PC-3 (cell line): Measurements from ENCODE around the gene TEAD1. TPM values are rescaled to one million over a fixed set of nuclear protein-coding genes. Genes with fewer than 3 reads are reported as not detected.

Source experiments
- ATAC-seq: fragments of 200-7000 bp; cut with Tn5 transposase; 2 replicates; pipeline ENCODE4 v1.9.1; 2020; ENCODE audit warnings: mild to moderate bottlenecking, moderate library complexity
- BruUV-seq: library from RNA; stranded (reverse); fragments of 400-500 nt; replicated peaks from 2 replicates; lab custom pipeline; 2021; lab: Mats Ljungman, UMichigan
- CTCF ChIA-PET: fragments of 300-600 bp; sonication (Branson Sonifier 250); formaldehyde crosslinking; loops from one replicate; lab custom pipeline; 2022; ENCODE audit warnings: antibody characterized with exemption; lab: Charles Lee
- POLR2A ChIA-PET: fragments of 300-600 bp; sonication (Branson Sonifier 250); formaldehyde crosslinking; loops from one replicate; lab custom pipeline; 2022; ENCODE audit warnings: antibody characterized with exemption; ENCODE audit not compliant: unreplicated experiment; lab: Charles Lee
- DNase-seq: peaks from one replicate; pipeline ENCODE4 v3.0.0-alpha.2; 2015
- H2AFZ ChIP-seq: fragments of 300-600 bp; sonication (generic); 2 replicates; pipeline ENCODE4 v1.6.0; 2016; ENCODE audit warnings: antibody characterized with exemption, low read length
- H3F3A ChIP-seq: fragments of 300-600 bp; sonication (generic); one replicate; pipeline ENCODE4 v1.6.0; 2017; ENCODE audit warnings: antibody characterized with exemption, low read length, control low read depth, mild to moderate bottlenecking; ENCODE audit not compliant: unreplicated experiment
- H3K27ac ChIP-seq: fragments of 300-600 bp; sonication (generic); 2 replicates; pipeline ENCODE4 v1.5.1; 2016; ENCODE audit warnings: mild to moderate bottlenecking, low read length
- H3K27me3 ChIP-seq: fragments of 300-600 bp; sonication (generic); 2 replicates; pipeline ENCODE4 v1.6.1; 2016; ENCODE audit warnings: low read length, mixed read lengths
- H3K36me3 ChIP-seq: fragments of 300-600 bp; sonication (generic); 2 replicates; pipeline ENCODE4 v1.6.1; 2016; ENCODE audit warnings: low read depth, mixed run types, low read length, mixed read lengths
- H3K4me1 ChIP-seq: fragments of 300-600 bp; sonication (generic); 2 replicates; pipeline ENCODE4 v1.5.1; 2016; ENCODE audit warnings: low read length; ENCODE audit not compliant: insufficient read depth
- H3K4me2 ChIP-seq: fragments of 300-600 bp; sonication (generic); 2 replicates; pipeline ENCODE4 v1.6.0; 2016; ENCODE audit warnings: low read length
- H3K4me3 ChIP-seq: fragments of 300-600 bp; sonication (generic); 2 replicates; pipeline ENCODE4 v1.5.1; 2016; ENCODE audit warnings: mild to moderate bottlenecking, low read length, mixed read lengths
- H3K79me2 ChIP-seq: fragments of 300-600 bp; sonication (generic); 2 replicates; pipeline ENCODE4 v1.6.1; 2017; ENCODE audit warnings: low read length, mixed read lengths
- H3K9ac ChIP-seq: fragments of 300-600 bp; sonication (generic); 2 replicates; pipeline ENCODE4 v1.6.0; 2016; ENCODE audit warnings: mild to moderate bottlenecking, low read length
- H3K9me2 ChIP-seq: fragments of 300-600 bp; sonication (generic); replicated peaks from 2 replicates; pipeline ENCODE4 v1.6.1; 2016; ENCODE audit warnings: mixed run types, low read length, mixed read lengths
- H3K9me3 ChIP-seq: fragments of 300-600 bp; sonication (generic); 2 replicates; pipeline ENCODE4 v1.6.1; 2016; ENCODE audit warnings: low read length, mixed read lengths
- H4K20me1 ChIP-seq: fragments of 300-600 bp; sonication (generic); 2 replicates; pipeline ENCODE4 v1.6.1; 2016; ENCODE audit warnings: low read length, mixed read lengths
- CTCF ChIP-seq: fragments of 300-600 bp; sonication (generic); conservative IDR thresholded peaks from 2 replicates; pipeline ENCODE4 v1.5.1; 2017; ENCODE audit warnings: antibody characterized with exemption, low read depth, mild to moderate bottlenecking, low read length
- EZH2 ChIP-seq: fragments of 300-600 bp; sonication (generic); IDR thresholded peaks from one replicate; pipeline ENCODE4 v1.6.1; 2017; ENCODE audit warnings: antibody characterized with exemption, mild to moderate bottlenecking, low read length; ENCODE audit not compliant: unreplicated experiment
- EZH2phosphoT487 ChIP-seq: fragments of 300-600 bp; sonication (generic); IDR thresholded peaks from 2 replicates; pipeline ENCODE4 v1.6.1; 2018; ENCODE audit warnings: mild to moderate bottlenecking, antibody characterized with exemption, low read length, borderline replicate concordance
- intact Hi-C: fragments of 100-400 bp; cut with micrococcal nuclease; formaldehyde crosslinking; loops from 2 replicates; pipeline ENCODE4 v1.9.0; 2023
- total RNA-seq: library from RNA; depleted of rRNA; stranded (reverse); fragments of >200 nt; gene quantifications from 2 replicates; pipeline ENCODE4 v1.2.3, GENCODE V29; 2014

TEAD1 gene
- total RNA-seq, 1 experiment from 2014 or later, result 70.2 TPM

- Histone ChIP-seq H3K9me3 (no peaks in the 10 kb centered on the region), H3K27ac (no peak overlapping the region), H4K20me1 (peaks cover 5% of the 10 kb centered on the region; the same call in 1 of the 2 replicates), H2AFZ (no peak overlapping the region), H3K9ac (no peak overlapping the region), H3K4me1 (peaks cover 21% of the 10 kb centered on the region), H3F3A (no peaks in the 10 kb centered on the region), H3K4me2 (no peak overlapping the region), H3K36me3 (peaks cover 6% of the 10 kb centered on the region), H3K4me3 (no peak overlapping the region), H3K9me2 (no peaks in the 10 kb centered on the region), H3K27me3 (no peaks in the 10 kb centered on the region), H3K79me2 (peaks cover 100% of the 10 kb centered on the region)
- ChIA-PET CTCF (no interaction called here), POLR2A (no interaction called here)
- DNase-seq (no peak), ATAC-seq (no peak)
- no TSS peak for BruUV-seq
- TF ChIP-seq EZH2phosphoT487 (no peak), CTCF (no peak), EZH2 (no peak)
- intact Hi-C loops, result no loop called here
Measured at GRCh38 chr11:12701811-12702592, 27.8 kb downstream of the TEAD1 start.

GRCh38 chr11:12702999-12703453 lies 28.8 kb downstream of the TEAD1 start:
- Histone ChIP-seq H3K36me3 (peaks cover 6% of the 10 kb centered on the region), H3F3A (no peaks in the 10 kb centered on the region), H3K79me2 (peaks cover 100% of the 10 kb centered on the region), H3K4me1 (peaks cover 15% of the 10 kb centered on the region), H3K27ac (no peak overlapping the region), H3K4me2 (no peak overlapping the region), H3K9ac (no peak overlapping the region), H3K9me3 (no peaks in the 10 kb centered on the region), H3K27me3 (no peaks in the 10 kb centered on the region), H4K20me1 (peaks cover 5% of the 10 kb centered on the region; the same call in 1 of the 2 replicates), H2AFZ (no peak overlapping the region), H3K9me2 (no peaks in the 10 kb centered on the region), H3K4me3 (no peak overlapping the region)
- no peak for TF ChIP-seq CTCF
- no peak for TF ChIP-seq EZH2
- no peak for TF ChIP-seq EZH2phosphoT487
- ChIA-PET CTCF (no interaction called here), POLR2A (no interaction called here)
- intact Hi-C loops, result no loop called here
- ATAC-seq (no peak), DNase-seq (no peak)
- BruUV-seq, result no TSS peak

- Histone ChIP-seq H3F3A (no peaks in the 10 kb centered on the region), H2AFZ (no peak overlapping the region), H3K4me3 (no peak overlapping the region), H3K79me2 (peaks cover 100% of the 10 kb centered on the region), H3K4me2 (no peak overlapping the region), H3K9ac (no peak overlapping the region), H3K9me2 (no peaks in the 10 kb centered on the region), H3K36me3 (peaks cover 6% of the 10 kb centered on the region), H3K9me3 (no peaks in the 10 kb centered on the region), H3K27ac (no peak overlapping the region), H4K20me1 (peaks cover 5% of the 10 kb centered on the region; the same call in 1 of the 2 replicates), H3K4me1 (peaks cover 10% of the 10 kb centered on the region), H3K27me3 (no peaks in the 10 kb centered on the region)
- ChIA-PET POLR2A (no interaction called here), CTCF (interaction anchor here (0.7 kb wide), 1 partner anchor 50 kb away, joined by 3 read pairs; no protein-coding TSS in a partner anchor)
- TF ChIP-seq EZH2, result no peak
- no peak for TF ChIP-seq EZH2phosphoT487
- TF ChIP-seq CTCF, result no peak
- intact Hi-C loops, result no loop called here
- peak; percentile 30 for DNase-seq
- BruUV-seq, result no TSS peak
- ATAC-seq, result no peak; the same call in 1 of the 2 replicates
Measured at GRCh38 chr11:12704049-12704448, 29.8 kb downstream of the TEAD1 start.
